H9 (cell line): ENCODE measurements around the gene RBM23. TPM values are rescaled to one million over a fixed set of nuclear protein-coding genes. Genes with fewer than 3 reads are reported as not detected.

Source experiments
- DNase-seq: peaks from one replicate; pipeline ENCODE4 v3.0.0-alpha.2; 2017
- H2AFZ ChIP-seq: one replicate; pipeline ENCODE4 v1.6.1; 2013; ENCODE audit warnings: mild to moderate bottlenecking, low read length, control low read depth, moderate library complexity
- H2AK5ac ChIP-seq: 2 replicates; pipeline ENCODE4 v1.6.1; 2013; ENCODE audit warnings: low read length, control low read depth, mixed read lengths; ENCODE audit not compliant: insufficient read length
- H2BK120ac ChIP-seq: one replicate; pipeline ENCODE4 v1.6.1; 2013; ENCODE audit warnings: low read depth, mild to moderate bottlenecking, low read length, control low read depth, inconsistent platforms; ENCODE audit not compliant: poor library complexity, severe bottlenecking
- H2BK12ac ChIP-seq: 2 replicates; pipeline ENCODE4 v1.6.1; 2013; ENCODE audit warnings: low read length, control low read depth, mixed read lengths, low read depth; ENCODE audit not compliant: insufficient read length
- H2BK15ac ChIP-seq: 2 replicates; pipeline ENCODE4 v1.6.1; 2013; ENCODE audit warnings: low read depth, low read length, control low read depth
- H2BK20ac ChIP-seq: one replicate; pipeline ENCODE4 v1.6.1; 2013; ENCODE audit warnings: low read depth, mild to moderate bottlenecking, low read length, control low read depth, inconsistent platforms; ENCODE audit not compliant: poor library complexity, severe bottlenecking
- H2BK5ac ChIP-seq: 2 replicates; pipeline ENCODE4 v1.6.1; 2013; ENCODE audit warnings: low read length, control low read depth, mixed read lengths; ENCODE audit not compliant: insufficient read length
- H3K14ac ChIP-seq: 2 replicates; pipeline ENCODE4 v1.6.1; 2013; ENCODE audit warnings: low read length, control low read depth; ENCODE audit not compliant: insufficient read depth
- H3K18ac ChIP-seq: 2 replicates; pipeline ENCODE4 v1.6.1; 2013; ENCODE audit warnings: low read depth, mild to moderate bottlenecking, mixed read lengths, low read length, control low read depth; ENCODE audit not compliant: insufficient read length
- H3K23ac ChIP-seq: 2 replicates; pipeline ENCODE4 v1.6.1; 2013; ENCODE audit warnings: low read length, control low read depth, mixed read lengths, low read depth; ENCODE audit not compliant: insufficient read length
- H3K23me2 ChIP-seq: 2 replicates; pipeline ENCODE4 v1.6.1; 2013; ENCODE audit warnings: low read depth, mild to moderate bottlenecking, mixed read lengths, low read length, control low read depth; ENCODE audit not compliant: insufficient read length, poor library complexity, severe bottlenecking
- H3K27ac ChIP-seq: 2 replicates; pipeline ENCODE4 v1.5.1; 2013; ENCODE audit warnings: low read length, control low read depth, mixed read lengths, low read depth; ENCODE audit not compliant: insufficient read length
- H3K27me3 ChIP-seq: 2 replicates; pipeline ENCODE4 v1.6.1; 2013; ENCODE audit warnings: low read length, control low read depth, inconsistent platforms; ENCODE audit not compliant: insufficient read depth
- H3K4ac ChIP-seq: 2 replicates; pipeline ENCODE4 v1.6.1; 2013; ENCODE audit warnings: low read depth, mild to moderate bottlenecking, control low read depth, inconsistent platforms, low read length, moderate library complexity
- H3K4me1 ChIP-seq: 2 replicates; pipeline ENCODE4 v1.6.1; 2013; ENCODE audit warnings: low read length, control low read depth, inconsistent platforms; ENCODE audit not compliant: insufficient read depth
- H3K4me2 ChIP-seq: 2 replicates; pipeline ENCODE4 v1.6.1; 2013; ENCODE audit warnings: low read length, control low read depth, mixed read lengths; ENCODE audit not compliant: insufficient read length, insufficient read depth
- H3K56ac ChIP-seq: 2 replicates; pipeline ENCODE4 v1.6.1; 2013; ENCODE audit warnings: low read depth, mild to moderate bottlenecking, mixed read lengths, low read length, control low read depth; ENCODE audit not compliant: insufficient read length
- H3K79me1 ChIP-seq: 2 replicates; pipeline ENCODE4 v1.6.1; 2013; ENCODE audit warnings: low read depth, mild to moderate bottlenecking, moderate library complexity, low read length, control low read depth, inconsistent platforms; ENCODE audit not compliant: insufficient read depth, poor library complexity, severe bottlenecking
- H3K79me2 ChIP-seq: 2 replicates; pipeline ENCODE4 v1.6.1; 2013; ENCODE audit warnings: low read length, control low read depth, inconsistent platforms; ENCODE audit not compliant: insufficient read depth
- H3K9ac ChIP-seq: 2 replicates; pipeline ENCODE4 v1.6.1; 2013; ENCODE audit warnings: low read length, control low read depth, mixed read lengths; ENCODE audit not compliant: insufficient read length; ENCODE audit errors: extremely low read depth
- H3K9me3 ChIP-seq: one replicate; pipeline ENCODE4 v1.6.1; 2013; ENCODE audit warnings: low read depth, low read length, inconsistent platforms; ENCODE audit not compliant: control insufficient read depth
- H3T11ph ChIP-seq: one replicate; pipeline ENCODE4 v1.6.1; 2013; ENCODE audit warnings: mild to moderate bottlenecking, low read length, control low read depth, inconsistent platforms
- H4K20me1 ChIP-seq: one replicate; pipeline ENCODE4 v1.6.1; 2013; ENCODE audit not compliant: control insufficient read depth, insufficient read length, insufficient read depth
- H4K5ac ChIP-seq: 2 replicates; pipeline ENCODE4 v1.6.1; 2013; ENCODE audit warnings: low read depth, mild to moderate bottlenecking, mixed read lengths, low read length, control low read depth; ENCODE audit not compliant: insufficient read length
- H4K8ac ChIP-seq: replicated peaks from 2 replicates; pipeline ENCODE4 v1.6.1; 2013; ENCODE audit warnings: low read length, control low read depth, mixed read lengths, low read depth; ENCODE audit not compliant: insufficient read length
- H4K91ac ChIP-seq: 2 replicates; pipeline ENCODE4 v1.6.1; 2013; ENCODE audit warnings: low read depth, mild to moderate bottlenecking, moderate library complexity, mixed read lengths, low read length, control low read depth; ENCODE audit not compliant: insufficient read length
- H3K27ac Mint-ChIP-seq, 3 experiments: 2 replicates in 2 of 3; 3 replicates in 1 of 3; pipeline ENCODE4 v1.8.0; 2020 to 2021; ENCODE audit warnings: mixed read lengths in 3 of 3, mild to moderate bottlenecking in 1 of 3, moderate library complexity in 1 of 3
- H3K27me3 Mint-ChIP-seq: 2 replicates; pipeline ENCODE4 v1.8.0; 2021; ENCODE audit warnings: low read depth, mild to moderate bottlenecking, moderate library complexity, mixed read lengths
- H3K36me3 Mint-ChIP-seq, 3 experiments: 2 replicates in 2 of 3; 3 replicates in 1 of 3; pipeline ENCODE4 v1.8.0; 2020 to 2021; ENCODE audit warnings: low read depth in 3 of 3, mixed read lengths in 3 of 3; ENCODE audit not compliant: insufficient read depth in 1 of 3
- H3K4me1 Mint-ChIP-seq, 2 experiments: 2 replicates each; pipeline ENCODE4 v1.8.0; 2020; ENCODE audit warnings: mixed read lengths in 2 of 2
- H3K4me3 Mint-ChIP-seq, 2 experiments: 2 replicates in 1 of 2; 3 replicates in 1 of 2; pipeline ENCODE4 v1.8.0; 2020 to 2021; ENCODE audit warnings: mild to moderate bottlenecking in 2 of 2, mixed read lengths in 2 of 2, moderate library complexity in 1 of 2
- H3K9me3 Mint-ChIP-seq, 2 experiments: 2 replicates in 1 of 2; 3 replicates in 1 of 2; pipeline ENCODE4 v1.8.0; 2020; ENCODE audit warnings: mild to moderate bottlenecking in 2 of 2, mixed read lengths in 2 of 2, moderate library complexity in 1 of 2
- CTCF ChIP-seq: fragments of 200-600 bp; sonication (generic); conservative IDR thresholded peaks from 3 replicates; pipeline ENCODE4 v1.8.0; 2021; ENCODE audit warnings: antibody characterized with exemption, mild to moderate bottlenecking
- WGBS: extraction: QIAGEN DNeasy Blood & Tissue Kit; methylation state at CpG from one replicate; pipeline ENCODE4 v1.1.7; 2013; ENCODE audit warnings: missing lambda C conversion rate, low lambda C conversion rate, mixed read lengths; ENCODE audit not compliant: insufficient read length; ENCODE audit errors: extremely low coverage; 5-methylcytosine and 5-hydroxymethylcytosine counted together
- total RNA-seq: library from RNA; stranded (reverse); gene quantifications from 2 replicates; pipeline ENCODE4 v1.2.1, GENCODE V29; 2021

The RBM23 gene
- total RNA-seq, 1 experiment from 2014 or later, result 79.0 TPM

GRCh38 chr14:22925513-22925912 lies 6.6 kb upstream of the RBM23 start:
- Histone ChIP-seq H3K79me1 (no peaks in the 10 kb centered on the region), H4K91ac (no peak overlapping the region), H3K27ac (no peak overlapping the region), H3K23ac (no peak overlapping the region), H3K56ac (no peak overlapping the region), H2AK5ac (no peak overlapping the region), H3K27me3 (no peaks in the 10 kb centered on the region), H3K4me2 (no peak overlapping the region), H3T11ph (no peak overlapping the region), H3K9me3 (no peaks in the 10 kb centered on the region), H2BK5ac (no peak overlapping the region), H3K4me1 (peaks cover 3% of the 10 kb centered on the region), H2BK20ac (no peak overlapping the region), H2AFZ (no peak overlapping the region), H3K9ac (no peak overlapping the region), H3K14ac (no peak overlapping the region), H2BK12ac (no peak overlapping the region), H2BK15ac (no peak overlapping the region), H4K8ac (no peak overlapping the region), H4K5ac (no peak overlapping the region), H3K23me2 (peaks cover 12% of the 10 kb centered on the region), H3K79me2 (peaks cover 5% of the 10 kb centered on the region), H3K4ac (no peak overlapping the region), H4K20me1 (no peaks in the 10 kb centered on the region), H2BK120ac (no peak overlapping the region), H3K18ac (no peak overlapping the region)
- WGBS, result no CpG with 5 or more reads among the region's 8 CpGs
- Mint-ChIP-seq H3K27me3 (no peaks in the 10 kb centered on the region), H3K4me3 (no peak overlapping the region), H3K4me1 (peaks cover 6 to 11% of the 10 kb centered on the region in 2 experiments), H3K27ac (no peak overlapping the region), H3K36me3 (peaks cover 53 to 66% (median 66%) of the 10 kb centered on the region in 3 experiments), H3K9me3 (no peaks in the 10 kb centered on the region)
- no peak for TF ChIP-seq CTCF
- no peak for DNase-seq
